BLaER1 (cell line): ENCODE measurements around the gene CFH.

ENCODE experiments used
- H3K27ac ChIP-seq: shearing (Covaris generic); formaldehyde crosslinking; 2 replicates; pipeline ENCODE4 v1.8.1; 2022
- H3K27me3 ChIP-seq: shearing (Covaris generic); formaldehyde crosslinking; 2 replicates; pipeline ENCODE4 v1.8.1; 2022
- H3K36me3 ChIP-seq: shearing (Covaris generic); formaldehyde crosslinking; 2 replicates; pipeline ENCODE4 v1.8.1; 2022
- H3K4me1 ChIP-seq: shearing (Covaris generic); formaldehyde crosslinking; 2 replicates; pipeline ENCODE4 v1.8.1; 2022
- H3K4me2 ChIP-seq: shearing (Covaris generic); formaldehyde crosslinking; 2 replicates; pipeline ENCODE4 v1.8.1; 2022
- H3K4me3 ChIP-seq: shearing (Covaris generic); formaldehyde crosslinking; 2 replicates; pipeline ENCODE4 v1.8.1; 2022
- H3K9ac ChIP-seq: shearing (Covaris generic); formaldehyde crosslinking; 2 replicates; pipeline ENCODE4 v1.8.1; 2022
- H3K9me3 ChIP-seq: shearing (Covaris generic); formaldehyde crosslinking; 2 replicates; pipeline ENCODE4 v1.8.1; 2022
- H4K20me1 ChIP-seq: shearing (Covaris generic); formaldehyde crosslinking; 2 replicates; pipeline ENCODE4 v1.8.1; 2022
- Cebpa-rat ChIP-seq: shearing (Covaris generic); IDR thresholded peaks from 2 replicates; pipeline ENCODE4 v1.8.1; 2022

The CFH gene

DNA sequence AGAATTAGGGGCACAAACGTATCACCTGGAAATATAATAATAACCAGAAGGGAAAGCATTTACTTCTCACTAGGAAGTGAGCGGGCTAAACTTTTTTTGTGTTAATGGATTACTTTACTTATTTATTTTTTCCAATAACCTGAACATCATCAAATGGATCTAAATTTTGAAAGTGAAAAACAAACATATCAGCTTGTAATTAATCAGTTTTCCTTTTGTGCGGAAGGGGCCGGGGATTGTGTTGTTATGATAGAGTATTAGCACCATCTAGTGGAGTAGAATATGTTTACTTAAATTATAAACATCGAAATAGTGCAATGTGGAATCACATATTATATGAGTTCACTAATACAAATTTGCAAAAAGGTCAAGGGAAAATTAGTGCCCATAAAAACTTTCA is 9.0 kb downstream of the CFH start:
- Histone ChIP-seq H3K4me2 (0 out of 2 replicates have a peak overlapping the region, but pooled peaks have one; percentile 19), H3K36me3 (no peaks in the 10 kb centered on the region), H3K27ac (no peak overlapping the region), H3K4me1 (no peaks in the 10 kb centered on the region), H3K4me3 (no peak overlapping the region), H3K27me3 (no peaks in the 10 kb centered on the region), H3K9ac (no peak overlapping the region), H4K20me1 (no peaks in the 10 kb centered on the region), H3K9me3 (no peaks in the 10 kb centered on the region)
- TF ChIP-seq Cebpa-rat: no peak

- Histone ChIP-seq H3K9me3 (0 out of 2 replicates have a peak, but pooled peaks cover under 1% of the 10 kb centered on the region), H3K27ac (no peak overlapping the region), H3K4me3 (no peak overlapping the region), H3K36me3 (no peaks in the 10 kb centered on the region), H3K9ac (no peak overlapping the region), H3K27me3 (no peaks in the 10 kb centered on the region), H3K4me2 (no peak overlapping the region), H3K4me1 (no peaks in the 10 kb centered on the region), H4K20me1 (no peaks in the 10 kb centered on the region)
- TF ChIP-seq Cebpa-rat: no peak
Observed at GRCh38 chr1:196661345-196661744, 9.5 kb downstream of the CFH start.

DNA sequence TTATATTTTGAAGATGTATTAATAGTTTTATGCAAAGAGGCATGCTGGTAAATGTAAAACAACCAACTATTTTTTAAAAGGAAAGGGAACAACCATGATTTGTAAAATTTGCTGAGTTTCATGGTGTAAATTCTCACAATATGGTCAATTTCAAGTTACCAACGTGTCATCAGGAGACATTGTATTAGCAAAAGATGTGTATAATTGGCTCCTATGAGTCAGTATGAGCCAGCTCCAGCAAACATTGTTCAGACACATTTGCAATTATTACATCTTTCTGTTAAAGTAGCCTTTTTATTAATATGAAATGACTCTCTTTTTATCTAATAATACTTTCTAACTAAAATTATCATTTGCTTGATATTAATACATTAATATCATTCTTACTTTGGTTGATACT is 15.3 kb downstream of the CFH start:
- TF ChIP-seq Cebpa-rat: no peak
- Histone ChIP-seq H3K4me2 (no peak overlapping the region), H3K27ac (no peak overlapping the region), H3K36me3 (no peaks in the 10 kb centered on the region), H3K27me3 (no peaks in the 10 kb centered on the region), H3K9me3 (0 out of 2 replicates have a peak, but pooled peaks cover 4% of the 10 kb centered on the region), H3K9ac (no peak overlapping the region), H4K20me1 (no peaks in the 10 kb centered on the region), H3K4me3 (no peak overlapping the region), H3K4me1 (no peaks in the 10 kb centered on the region)

GRCh38 chr1:196669051-196669450 is 17.2 kb downstream of the CFH start:
- no peak for TF ChIP-seq Cebpa-rat
- Histone ChIP-seq H3K9me3 (0 out of 2 replicates have a peak, but pooled peaks cover 4% of the 10 kb centered on the region), H3K9ac (no peak overlapping the region), H3K4me3 (no peak overlapping the region), H3K4me1 (no peaks in the 10 kb centered on the region), H3K4me2 (no peak overlapping the region), H3K27ac (no peak overlapping the region), H4K20me1 (no peaks in the 10 kb centered on the region), H3K27me3 (no peaks in the 10 kb centered on the region), H3K36me3 (no peaks in the 10 kb centered on the region)

- no peak overlapping the region for H3K4me2 ChIP-seq
- H3K27ac ChIP-seq: no peak overlapping the region
- H3K9me3 ChIP-seq: 0 out of 2 replicates have a peak, but pooled peaks cover 4% of the 10 kb centered on the region
- TF ChIP-seq Cebpa-rat: no peak
- no peaks in the 10 kb centered on the region for H4K20me1 ChIP-seq
- H3K4me3 ChIP-seq: no peak overlapping the region
- no peaks in the 10 kb centered on the region for H3K27me3 ChIP-seq
- H3K36me3 ChIP-seq: no peaks in the 10 kb centered on the region
- no peak overlapping the region for H3K9ac ChIP-seq
- no peaks in the 10 kb centered on the region for H3K4me1 ChIP-seq
Observed at GRCh38 chr1:196669693-196670092, 17.9 kb downstream of the CFH start.

DNA sequence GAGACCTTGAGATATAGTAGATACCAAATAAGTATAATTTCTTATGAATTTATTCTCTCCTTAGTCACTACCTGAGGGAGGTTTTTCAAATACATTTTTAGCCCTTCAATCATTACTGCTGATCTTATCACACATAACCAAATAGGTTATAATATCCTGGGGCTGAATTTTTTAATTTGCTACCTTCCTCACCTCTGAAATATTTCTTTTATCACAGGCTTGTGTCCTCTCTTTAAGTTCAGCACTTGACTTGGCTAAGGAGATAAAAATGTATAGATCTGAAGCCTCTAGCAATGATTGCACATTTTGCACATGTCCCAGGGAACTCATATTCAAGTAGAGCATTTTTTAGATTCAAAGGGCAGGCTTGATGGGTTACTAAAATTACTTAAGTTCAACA is 23.1 kb downstream of the CFH start:
- no peak overlapping the region for H3K4me3 ChIP-seq
- H3K4me2 ChIP-seq: no peak overlapping the region
- no peaks in the 10 kb centered on the region for H4K20me1 ChIP-seq
- no peaks in the 10 kb centered on the region for H3K27me3 ChIP-seq
- H3K9ac ChIP-seq: no peak overlapping the region
- no peaks in the 10 kb centered on the region for H3K36me3 ChIP-seq
- no peaks in the 10 kb centered on the region for H3K9me3 ChIP-seq
- H3K27ac ChIP-seq: no peak overlapping the region
- H3K4me1 ChIP-seq: no peaks in the 10 kb centered on the region
- TF ChIP-seq Cebpa-rat: no peak

DNA sequence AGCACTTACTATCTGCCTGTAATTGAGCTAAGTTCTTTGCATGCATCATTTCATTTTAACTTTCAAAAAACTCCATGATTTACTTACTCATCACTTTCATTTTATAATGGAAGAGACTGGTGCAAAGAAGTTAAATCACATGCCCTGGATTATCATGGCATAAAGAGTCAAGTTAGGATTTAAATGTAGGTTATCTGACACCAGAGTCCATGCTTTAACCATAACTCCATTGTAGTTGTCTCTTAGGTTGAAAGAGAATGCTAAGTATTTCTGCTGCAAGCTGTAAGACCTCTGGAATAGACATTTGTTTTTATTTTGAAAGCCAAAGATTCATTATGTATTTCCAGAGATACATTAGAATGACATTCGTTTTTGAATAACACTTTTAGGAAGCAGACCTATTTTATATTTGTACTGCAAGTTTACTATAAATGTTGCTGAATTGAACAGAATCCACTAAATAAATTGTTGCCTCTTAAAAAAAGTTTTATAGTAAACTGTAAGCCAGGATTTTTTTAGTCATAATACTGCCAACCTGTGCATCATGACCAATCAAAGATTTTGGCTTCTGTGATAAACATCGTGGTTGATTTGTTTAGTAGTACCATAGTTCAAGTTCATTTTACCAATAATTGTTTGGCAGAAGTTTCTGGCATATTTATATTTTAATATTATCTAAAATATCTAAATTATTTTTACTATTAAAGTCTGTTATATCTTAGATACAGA is 26.1 kb downstream of the CFH start:
- no peaks in the 10 kb centered on the region for H4K20me1 ChIP-seq
- no peaks in the 10 kb centered on the region for H3K4me1 ChIP-seq
- H3K4me3 ChIP-seq: no peak overlapping the region
- no peaks in the 10 kb centered on the region for H3K36me3 ChIP-seq
- no peak for TF ChIP-seq Cebpa-rat
- no peaks in the 10 kb centered on the region for H3K27me3 ChIP-seq
- no peak overlapping the region for H3K27ac ChIP-seq
- no peaks in the 10 kb centered on the region for H3K9me3 ChIP-seq
- no peak overlapping the region for H3K9ac ChIP-seq
- no peak overlapping the region for H3K4me2 ChIP-seq

DNA sequence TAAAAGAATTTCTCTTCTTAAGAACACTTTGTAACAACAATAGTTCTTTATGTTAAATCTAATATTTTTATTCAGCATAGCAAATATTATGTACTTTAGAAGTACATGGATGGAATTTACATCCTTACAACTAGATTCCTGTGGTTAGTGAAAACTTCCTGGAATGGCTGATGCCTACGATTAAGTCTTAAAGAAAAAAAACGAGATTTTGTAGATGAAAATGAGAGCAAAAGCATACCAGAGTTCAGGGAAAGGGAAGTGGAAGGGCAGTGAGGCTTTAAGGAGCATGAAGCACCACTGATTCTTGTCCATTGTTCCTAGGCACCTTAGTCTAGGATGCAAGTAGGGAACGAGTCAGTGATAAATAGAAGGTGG is 26.7 kb downstream of the CFH start:
- Histone ChIP-seq H3K9me3 (no peaks in the 10 kb centered on the region), H3K4me1 (no peaks in the 10 kb centered on the region), H3K4me2 (no peak overlapping the region), H3K4me3 (no peak overlapping the region), H4K20me1 (no peaks in the 10 kb centered on the region), H3K27ac (no peak overlapping the region), H3K27me3 (no peaks in the 10 kb centered on the region), H3K36me3 (no peaks in the 10 kb centered on the region), H3K9ac (no peak overlapping the region)
- no peak for TF ChIP-seq Cebpa-rat

- no peak for TF ChIP-seq Cebpa-rat
- Histone ChIP-seq H3K27me3 (no peaks in the 10 kb centered on the region), H3K4me3 (no peak overlapping the region), H4K20me1 (no peaks in the 10 kb centered on the region), H3K36me3 (no peaks in the 10 kb centered on the region), H3K9ac (no peak overlapping the region), H3K4me2 (no peak overlapping the region), H3K9me3 (no peaks in the 10 kb centered on the region), H3K4me1 (no peaks in the 10 kb centered on the region), H3K27ac (no peak overlapping the region)
Observed at GRCh38 chr1:196680107-196680506, 28.3 kb downstream of the CFH start.

DNA sequence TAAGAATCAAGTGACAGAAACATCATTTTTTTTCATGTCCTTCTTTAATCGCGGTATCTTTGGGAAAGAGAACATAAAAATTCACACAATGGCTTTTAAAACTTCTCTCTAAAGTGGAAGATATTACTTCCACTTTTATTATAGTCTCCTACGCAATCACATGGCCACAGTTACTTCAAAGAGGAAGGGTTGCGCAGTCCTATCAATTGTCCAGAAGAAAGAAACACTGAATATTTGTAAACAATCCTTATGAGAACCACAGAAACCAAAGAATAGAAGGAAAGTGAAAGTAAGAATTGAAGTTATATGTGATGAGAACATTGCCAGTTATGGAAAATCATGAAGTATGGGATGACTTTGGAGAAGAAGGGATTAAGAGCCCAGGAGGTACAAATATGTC is 32.6 kb downstream of the CFH start:
- Histone ChIP-seq H3K27me3 (no peaks in the 10 kb centered on the region), H3K9ac (no peak overlapping the region), H3K27ac (no peak overlapping the region), H3K36me3 (no peaks in the 10 kb centered on the region), H3K4me3 (no peak overlapping the region), H3K4me1 (no peaks in the 10 kb centered on the region), H3K4me2 (no peak overlapping the region), H3K9me3 (no peaks in the 10 kb centered on the region), H4K20me1 (no peaks in the 10 kb centered on the region)
- TF ChIP-seq Cebpa-rat: no peak

GRCh38 chr1:196685506-196685905 is 33.7 kb downstream of the CFH start:
- Histone ChIP-seq H3K9ac (no peak overlapping the region), H3K27ac (no peak overlapping the region), H3K27me3 (no peaks in the 10 kb centered on the region), H3K4me2 (no peak overlapping the region), H3K4me1 (no peaks in the 10 kb centered on the region), H3K4me3 (no peak overlapping the region), H4K20me1 (no peaks in the 10 kb centered on the region), H3K9me3 (no peaks in the 10 kb centered on the region), H3K36me3 (no peaks in the 10 kb centered on the region)
- TF ChIP-seq Cebpa-rat: no peak
